SK-N-MC (cell line): ENCODE results near the gene RAB12.

Experiments used
- DNase-seq: peaks from one replicate; pipeline ENCODE4 v3.0.0-alpha.2; 2011; ENCODE audit warnings: low read depth, low spot score
- H3K27ac ChIP-seq: fragments of 200-600 bp; sonication (generic); 2 replicates; pipeline ENCODE4 v1.5.1; 2016; ENCODE audit warnings: mixed run types
- H3K36me3 ChIP-seq: fragments of 200-600 bp; sonication (generic); 2 replicates; pipeline ENCODE4 v1.6.1; 2017; ENCODE audit warnings: antibody characterized with exemption, low read length, mixed read lengths; ENCODE audit not compliant: insufficient read depth
- H3K4me3 ChIP-seq: fragments of 200-600 bp; sonication (generic); 2 replicates; pipeline ENCODE4 v1.5.1; 2016
- H3K9ac ChIP-seq: fragments of 200-600 bp; sonication (generic); 2 replicates; pipeline ENCODE4 v1.8.0; 2017; ENCODE audit warnings: mixed run types, mixed read lengths; ENCODE audit not compliant: insufficient read length
- H3K9me3 ChIP-seq: fragments of 200-600 bp; sonication (generic); 2 replicates; pipeline ENCODE4 v1.6.1; 2017; ENCODE audit warnings: low read depth, mild to moderate bottlenecking, antibody characterized with exemption, low read length, moderate library complexity, mixed read lengths
- EZH2 ChIP-seq: fragments of 200-600 bp; sonication (generic); IDR thresholded peaks from one replicate; pipeline ENCODE4 v1.6.1; 2017; ENCODE audit warnings: antibody characterized with exemption
- FOXP2 ChIP-seq: optimal IDR thresholded peaks from 2 replicates; pipeline ENCODE3; 2011; ENCODE audit warnings: mild to moderate bottlenecking, moderate library complexity; ENCODE audit not compliant: insufficient read depth; ENCODE audit errors: extremely low read length, control extremely low read depth
- POLR2AphosphoS5 ChIP-seq: IDR thresholded peaks from 2 replicates; pipeline ENCODE4 v1.6.1; 2012; ENCODE audit warnings: mild to moderate bottlenecking, low read depth, low read length, borderline replicate concordance

Gene RAB12

DNA sequence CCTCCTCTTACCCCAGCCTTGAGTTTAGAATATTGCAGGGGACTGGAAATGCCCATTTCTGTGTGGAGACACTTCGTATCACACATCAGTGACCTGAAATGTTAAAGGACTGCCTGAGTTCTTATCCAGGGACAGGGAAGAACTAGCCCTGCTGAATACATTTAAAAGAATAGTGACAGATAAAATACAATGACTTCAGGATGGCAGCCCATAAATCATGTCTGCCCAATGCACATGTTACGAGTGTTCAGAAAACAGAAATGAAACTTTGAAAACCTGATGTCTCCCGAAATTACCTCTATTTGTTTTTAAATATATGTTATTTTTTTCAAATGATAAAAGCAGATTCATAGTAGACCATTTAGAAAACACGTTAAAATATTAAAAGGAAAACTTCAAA lies 22.3 kb upstream of the RAB12 start:
- no peak overlapping the region for H3K9ac ChIP-seq
- no peak overlapping the region for H3K27ac ChIP-seq
- H3K9me3 ChIP-seq: no peaks in the 10 kb centered on the region
- H3K36me3 ChIP-seq: no peaks in the 10 kb centered on the region
- H3K4me3 ChIP-seq: no peak overlapping the region
- DNase-seq: no peak
- TF ChIP-seq FOXP2: no peak
- TF ChIP-seq POLR2AphosphoS5: no peak
- no peak for TF ChIP-seq EZH2

GRCh38 chr18:8595445-8595844 lies 13.8 kb upstream of the RAB12 start:
- no peak for DNase-seq
- TF ChIP-seq POLR2AphosphoS5 (no peak), FOXP2 (no peak), EZH2 (no peak)
- Histone ChIP-seq H3K36me3 (no peaks in the 10 kb centered on the region), H3K9me3 (no peaks in the 10 kb centered on the region), H3K9ac (no peak overlapping the region), H3K4me3 (no peak overlapping the region), H3K27ac (no peak overlapping the region)

DNA sequence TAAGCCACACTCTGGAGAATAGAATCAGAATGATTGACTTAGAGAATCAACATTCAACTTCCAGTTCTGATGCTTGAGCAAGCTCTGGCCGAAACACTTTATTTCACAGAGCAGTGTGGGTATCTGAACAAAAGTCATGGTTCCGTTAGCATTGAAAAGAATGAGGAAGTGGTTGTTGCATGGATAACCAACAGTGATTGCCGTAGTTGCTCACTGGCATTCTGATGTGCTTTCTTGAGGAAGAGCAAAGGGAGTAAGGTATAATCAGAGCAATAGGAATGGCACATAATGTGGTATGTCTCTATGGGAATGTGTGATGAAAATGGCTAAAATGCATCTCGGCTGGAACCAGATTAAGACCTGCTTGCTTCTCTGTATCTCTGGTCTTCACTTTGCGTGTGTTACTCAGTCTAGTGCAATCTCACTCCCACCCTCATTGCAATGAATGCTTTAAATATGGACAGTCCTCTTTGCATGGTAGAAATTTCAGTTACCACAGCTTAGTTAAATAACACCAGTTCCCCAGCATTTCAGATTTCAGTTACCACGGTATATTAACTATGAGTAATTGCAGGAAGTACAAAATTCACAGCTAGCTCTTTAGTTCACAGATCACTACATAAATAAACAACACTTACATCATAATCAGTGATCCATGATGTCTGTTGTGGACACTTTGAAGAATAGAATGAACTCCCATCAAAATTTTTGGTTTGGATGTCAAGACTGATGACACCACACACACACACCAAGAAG lies 7.8 kb upstream of the RAB12 start:
- H3K4me3 ChIP-seq: no peak overlapping the region
- no peak for TF ChIP-seq FOXP2
- no peak for TF ChIP-seq POLR2AphosphoS5
- TF ChIP-seq EZH2: no peak
- no peak for DNase-seq
- H3K9me3 ChIP-seq: no peaks in the 10 kb centered on the region
- H3K27ac ChIP-seq: no peak overlapping the region
- H3K9ac ChIP-seq: no peak overlapping the region
- no peaks in the 10 kb centered on the region for H3K36me3 ChIP-seq

DNA sequence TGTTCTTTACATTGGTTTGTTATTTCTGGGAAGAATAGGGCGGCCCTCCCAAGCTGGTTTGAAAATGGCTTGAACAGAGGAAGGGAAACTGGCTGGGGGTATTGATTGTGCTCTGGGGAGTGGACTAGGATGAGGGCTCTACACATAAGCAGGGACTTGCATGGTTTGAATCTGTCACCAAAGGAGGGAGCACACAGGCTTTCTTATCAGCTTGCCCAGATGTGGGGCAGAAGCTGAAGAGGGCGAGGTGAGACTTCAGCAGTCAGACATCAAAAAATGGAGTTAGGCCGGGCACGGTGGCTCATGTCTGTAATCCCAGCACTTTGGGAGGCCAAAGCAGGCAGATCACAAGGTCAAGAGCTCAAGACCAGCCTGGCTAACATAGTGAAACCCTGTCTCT lies 7.2 kb upstream of the RAB12 start:
- DNase-seq: no peak
- TF ChIP-seq FOXP2 (no peak), EZH2 (no peak), POLR2AphosphoS5 (no peak)

GRCh38 chr18:8602557-8602956 lies 6.7 kb upstream of the RAB12 start:
- H3K9me3 ChIP-seq: no peaks in the 10 kb centered on the region
- H3K36me3 ChIP-seq: no peaks in the 10 kb centered on the region
- H3K4me3 ChIP-seq: no peak overlapping the region
- no peak overlapping the region for H3K27ac ChIP-seq
- no peak overlapping the region for H3K9ac ChIP-seq
- TF ChIP-seq EZH2 (no peak), FOXP2 (no peak), POLR2AphosphoS5 (no peak)
- DNase-seq: no peak

More for the DNA sequence above, 7.2 kb upstream of the RAB12 start:
- Histone ChIP-seq H3K9me3 (no peaks in the 10 kb centered on the region), H3K27ac (no peak overlapping the region), H3K36me3 (no peaks in the 10 kb centered on the region), H3K9ac (no peak overlapping the region), H3K4me3 (no peak overlapping the region)

- Histone ChIP-seq H3K27ac (no peak overlapping the region), H3K36me3 (no peaks in the 10 kb centered on the region), H3K9me3 (no peaks in the 10 kb centered on the region), H3K4me3 (no peak overlapping the region), H3K9ac (no peak overlapping the region)
- DNase-seq: no peak
- TF ChIP-seq EZH2 (no peak), POLR2AphosphoS5 (no peak), FOXP2 (no peak)
These were observed 5.3 kb upstream of the RAB12 start for GRCh38 chr18:8603663-8604520.

DNA sequence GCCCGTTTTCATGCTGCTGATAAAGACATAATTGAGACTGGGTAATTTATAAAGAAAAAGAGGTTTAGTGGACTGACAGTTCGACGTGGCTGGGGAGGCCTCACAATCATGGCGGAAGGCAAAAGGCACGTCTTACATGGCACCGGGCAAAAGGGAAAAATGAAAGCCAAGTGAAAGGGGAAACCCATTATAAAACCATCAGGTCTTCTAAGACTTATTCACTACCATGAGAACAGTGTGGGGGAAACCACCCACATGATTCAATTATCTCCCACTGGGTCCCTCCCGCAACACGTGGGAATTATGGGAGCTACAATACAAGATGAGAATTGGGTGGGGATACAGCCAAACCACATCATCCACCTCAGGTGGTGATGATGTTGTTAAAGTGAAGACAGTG lies 3.3 kb upstream of the RAB12 start:
- no peak overlapping the region for H3K9ac ChIP-seq
- TF ChIP-seq FOXP2: no peak
- no peak for TF ChIP-seq POLR2AphosphoS5
- no peak for TF ChIP-seq EZH2
- no peaks in the 10 kb centered on the region for H3K9me3 ChIP-seq
- H3K4me3 ChIP-seq: no peak overlapping the region
- no peak overlapping the region for H3K27ac ChIP-seq
- no peak for DNase-seq
- H3K36me3 ChIP-seq: no peaks in the 10 kb centered on the region
